ENCODE data around the gene AKAP13.
A peak's percentile ranks its signal among the peaks of the same experiment; 100 is the strongest.

AKAP13 gene

DNA sequence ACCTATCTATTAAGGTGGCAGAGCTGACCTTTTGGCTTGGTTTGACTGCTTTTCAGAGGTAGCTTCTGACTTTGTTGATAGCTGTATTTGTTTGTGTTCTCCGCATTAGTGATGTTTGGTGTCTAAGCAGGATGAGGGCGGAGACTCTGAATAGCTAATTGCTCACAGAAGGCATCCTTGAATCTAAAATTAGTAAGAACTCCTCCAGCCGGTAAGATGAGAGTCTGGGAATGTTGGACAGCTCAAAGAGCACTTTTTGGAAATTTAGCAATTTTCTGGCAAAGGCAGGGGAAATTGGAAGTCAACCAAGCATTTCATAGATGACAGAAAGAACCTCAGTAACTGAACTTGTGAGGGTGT lies 240.3 kb downstream of the AKAP13 start:
- H3K4me3 ChIP-seq (ENCODE audit: low read length) = no peak overlapping the region
- DNase-seq (ENCODE audit: low read depth, low spot score) = no peak

DNA sequence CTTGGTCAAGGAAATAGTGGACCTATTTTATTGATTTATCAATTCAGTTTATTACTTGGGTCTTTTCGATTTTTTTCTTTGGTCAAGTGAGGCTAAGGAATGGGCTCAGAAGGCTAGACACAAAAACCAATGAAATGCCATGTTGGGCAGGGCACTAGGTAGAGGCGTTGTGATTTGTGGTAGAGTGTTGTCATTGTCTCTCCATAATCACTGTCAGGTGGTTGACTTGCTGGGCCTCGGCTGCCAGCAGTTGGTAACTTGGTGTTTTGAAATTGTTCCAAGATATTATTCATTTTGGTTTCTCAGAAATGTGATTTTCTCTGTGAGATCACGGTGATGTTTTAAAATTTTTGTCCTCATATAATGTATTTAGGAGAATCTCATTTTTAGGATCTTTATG lies 240.7 kb downstream of the AKAP13 start:
- no peak for DNase-seq (ENCODE audit: low read depth, low spot score)
- no peak overlapping the region for H3K4me3 ChIP-seq (ENCODE audit: low read length)

DNA sequence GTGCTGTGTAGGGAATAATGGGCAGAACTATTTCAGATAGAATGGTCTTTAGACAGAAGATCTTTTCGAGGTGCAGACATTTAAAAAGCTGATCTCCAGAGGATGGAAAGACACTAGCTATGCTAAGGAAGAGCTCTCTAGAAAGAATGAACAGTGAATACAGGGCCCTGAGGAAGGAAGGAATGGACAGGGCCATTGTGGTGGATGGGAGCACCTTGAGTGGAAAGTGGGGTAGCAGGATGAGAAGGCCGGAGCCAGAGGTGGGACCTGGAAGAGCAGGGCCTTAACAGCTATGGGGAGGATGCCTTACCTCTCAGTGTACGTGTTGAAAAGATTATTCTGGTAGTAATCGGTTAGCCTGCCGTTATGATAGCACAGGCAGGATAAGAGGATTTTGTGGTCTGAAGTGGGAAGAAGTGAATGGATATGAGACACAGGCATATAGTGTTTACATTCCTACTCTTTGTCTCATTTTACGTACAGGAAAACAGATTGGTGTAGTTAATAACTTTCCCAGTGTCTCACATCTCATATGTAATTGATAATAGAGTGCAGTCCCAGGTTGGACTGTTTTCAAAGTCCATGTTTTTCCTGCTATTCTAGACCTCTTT lies 241.9 kb downstream of the AKAP13 start:
- H3K4me3 ChIP-seq (ENCODE audit: low read length) = no peak overlapping the region
- no peak for DNase-seq (ENCODE audit: low read depth, low spot score)

DNA sequence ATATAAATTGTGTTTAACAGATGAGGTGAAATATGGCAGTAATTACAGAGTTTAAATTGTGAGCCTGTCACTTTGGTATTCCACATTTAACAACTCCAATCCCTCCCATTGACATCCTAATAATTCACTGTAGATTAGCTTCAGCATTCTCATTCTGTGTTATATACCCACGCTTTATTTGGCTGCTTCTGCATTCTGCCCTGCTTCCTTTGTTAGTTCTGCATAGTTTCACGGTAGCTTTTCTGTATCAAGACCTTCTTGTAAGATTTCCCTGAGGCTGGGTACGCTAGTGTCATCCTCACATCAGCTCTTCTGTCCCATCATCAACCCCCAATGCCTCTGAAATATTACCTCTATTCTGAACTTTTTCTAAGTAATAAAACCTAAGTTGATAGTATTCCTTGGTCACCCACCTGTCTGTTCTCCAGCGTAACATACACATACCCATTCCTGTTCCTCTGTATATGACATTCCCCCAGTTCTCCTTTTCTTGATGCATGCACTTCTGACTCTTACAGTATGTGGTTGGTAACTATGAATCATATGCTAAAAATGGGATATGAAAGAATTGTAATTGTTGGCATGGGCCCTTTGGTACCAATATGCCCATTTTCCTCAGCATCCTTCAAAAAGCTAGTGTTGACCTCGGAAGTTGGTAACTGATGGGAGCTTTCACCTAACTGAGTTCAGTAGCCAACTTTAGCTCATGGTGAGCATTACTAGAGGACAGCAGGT lies 243.1 kb downstream of the AKAP13 start:
- H3K4me3 ChIP-seq (ENCODE audit: low read length) = no peak overlapping the region
- DNase-seq (ENCODE audit: low read depth, low spot score) = no peak

DNA sequence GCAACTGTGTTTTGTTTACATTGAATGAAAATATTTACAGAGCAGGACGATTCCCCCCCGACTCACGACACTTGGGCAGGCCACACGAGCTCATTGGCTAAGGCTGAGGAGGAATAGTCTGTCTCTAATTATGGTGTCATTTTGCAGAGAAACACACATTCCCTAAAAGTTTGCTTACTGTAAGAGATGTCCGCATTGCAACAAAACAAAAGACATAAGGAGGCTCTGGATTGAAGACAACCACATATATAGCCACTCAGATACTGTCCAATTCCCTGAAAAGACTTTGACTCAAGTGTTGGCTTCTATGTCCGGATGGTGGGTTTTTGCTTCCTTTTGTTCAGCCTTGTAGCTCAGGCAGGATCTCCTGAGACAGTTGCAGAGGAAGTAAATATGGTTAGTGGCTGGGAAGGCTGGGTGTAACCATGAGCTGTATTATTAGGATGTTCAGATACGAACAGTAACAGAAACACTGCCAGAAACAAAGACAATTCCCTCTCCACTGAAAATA lies 243.9 kb downstream of the AKAP13 start:
- peak; percentile 83 for DNase-seq (ENCODE audit: low read depth, low spot score)
- peak overlapping the region; percentile 10 for H3K4me3 ChIP-seq (ENCODE audit: low read length)

DNA sequence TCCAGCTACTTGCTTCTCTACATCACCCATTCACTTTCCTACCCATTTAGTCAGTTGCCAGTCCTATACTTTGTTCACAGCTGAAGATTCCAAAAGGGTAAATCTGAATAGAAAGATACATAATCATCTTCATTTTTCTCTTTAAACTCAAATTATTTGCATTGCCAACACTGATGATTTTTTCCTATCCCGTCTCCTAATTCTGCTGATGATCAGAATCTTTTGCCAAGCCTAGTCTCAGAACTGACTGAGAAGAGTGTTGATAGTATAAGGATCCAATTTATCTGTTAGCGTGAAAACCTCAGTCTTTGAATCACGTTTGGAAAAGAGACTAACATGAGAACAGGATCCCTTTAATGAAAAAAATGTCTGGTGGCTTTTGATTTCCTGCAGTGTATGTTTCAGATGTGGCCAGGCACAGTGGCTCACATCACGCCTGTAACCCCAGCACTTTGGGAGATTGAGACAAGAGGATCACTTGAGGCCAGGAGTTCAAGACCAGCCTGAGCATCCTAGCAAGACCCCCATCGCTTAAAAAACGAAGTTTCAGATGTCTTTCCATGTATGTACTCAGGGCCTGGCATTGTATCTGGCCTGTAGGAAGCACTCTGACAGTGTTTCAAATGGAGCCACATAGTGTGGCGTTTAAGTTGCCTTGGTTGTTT lies 244.9 kb downstream of the AKAP13 start:
- peak; percentile 73 for DNase-seq (ENCODE audit: low read depth, low spot score)
- H3K4me3 ChIP-seq (ENCODE audit: low read length) = peak overlapping the region; percentile 10; the same call in 1 of the 2 replicates

DNA sequence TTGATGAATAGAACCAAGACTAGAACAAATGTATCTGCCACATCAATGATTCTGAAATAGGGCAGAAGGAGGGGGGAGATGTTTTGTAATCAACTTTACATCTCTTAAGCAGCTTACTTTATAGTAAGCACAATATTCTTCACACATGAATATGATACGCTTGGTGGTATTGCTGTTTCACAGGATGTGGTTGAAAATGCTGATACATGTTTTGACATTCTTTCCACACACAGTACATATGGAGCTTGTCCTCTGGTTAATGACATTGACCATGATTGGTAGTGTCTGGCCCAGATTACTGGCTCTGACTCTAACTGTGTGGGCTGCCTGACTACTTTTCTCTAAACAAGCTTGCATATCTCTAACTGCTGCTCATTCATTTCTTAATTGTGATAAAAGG lies 245.5 kb downstream of the AKAP13 start:
- H3K4me3 ChIP-seq (ENCODE audit: low read length) = no peak overlapping the region

DNA sequence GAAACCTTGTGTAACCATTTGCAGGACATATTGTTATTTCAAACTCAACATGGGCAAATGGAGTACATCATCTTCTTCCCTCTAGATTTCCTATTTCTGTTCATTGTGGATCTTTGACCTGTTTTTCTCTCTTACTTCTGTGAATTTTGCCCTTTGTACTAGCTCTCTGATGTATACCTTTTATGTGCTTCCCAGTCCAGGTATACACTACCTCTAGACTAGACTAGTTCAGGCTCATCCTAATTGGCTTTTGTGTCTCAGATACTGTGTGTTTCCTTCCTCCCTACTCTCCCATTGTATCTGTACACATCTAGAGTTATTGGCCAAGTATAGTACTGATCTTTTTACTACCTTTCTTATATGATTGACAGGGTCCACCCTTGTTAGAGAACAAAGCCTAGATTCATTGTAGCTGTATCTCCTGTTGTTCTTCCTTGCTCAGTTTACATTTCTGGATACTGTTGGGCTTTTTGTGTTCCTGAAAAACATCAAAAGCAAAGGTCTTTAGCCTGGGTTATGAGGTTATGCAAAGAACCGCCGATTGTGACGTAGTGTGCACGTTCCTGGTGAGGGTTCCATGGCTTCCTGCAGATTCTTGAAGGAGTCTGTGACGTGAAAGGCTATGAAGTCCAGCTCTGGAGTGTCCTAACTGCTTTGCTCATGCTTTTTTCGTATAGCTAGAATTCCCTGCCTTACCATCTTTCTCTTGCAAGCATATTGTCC lies 247.0 kb downstream of the AKAP13 start:
- no peak for DNase-seq (ENCODE audit: low read depth, low spot score)
- H3K4me3 ChIP-seq (ENCODE audit: low read length) = no peak overlapping the region

More for the DNA sequence above, 245.5 kb downstream of the AKAP13 start:
- peak; percentile 74 for DNase-seq (ENCODE audit: low read depth, low spot score)

DNA sequence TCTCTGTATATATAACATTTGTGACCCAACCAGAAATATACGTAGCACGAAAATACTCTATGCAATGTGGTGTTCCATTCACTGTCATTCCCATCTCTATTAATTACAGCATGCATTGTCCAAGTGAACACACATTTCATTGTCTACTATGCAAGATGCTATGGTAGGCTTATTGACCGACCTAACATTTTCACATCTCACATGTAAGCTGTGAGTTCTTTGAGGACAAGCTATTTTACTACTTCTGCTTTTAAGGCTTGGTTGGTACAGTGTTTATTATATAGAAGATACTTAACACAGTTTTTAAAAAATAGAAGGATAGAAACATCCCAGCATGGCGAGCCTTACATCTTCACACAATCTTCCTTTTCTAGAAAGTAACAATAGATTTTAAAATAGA lies 249.9 kb downstream of the AKAP13 start:
- H3K4me3 ChIP-seq (ENCODE audit: low read length) = no peak overlapping the region
- no peak for DNase-seq (ENCODE audit: low read depth, low spot score)

DNA sequence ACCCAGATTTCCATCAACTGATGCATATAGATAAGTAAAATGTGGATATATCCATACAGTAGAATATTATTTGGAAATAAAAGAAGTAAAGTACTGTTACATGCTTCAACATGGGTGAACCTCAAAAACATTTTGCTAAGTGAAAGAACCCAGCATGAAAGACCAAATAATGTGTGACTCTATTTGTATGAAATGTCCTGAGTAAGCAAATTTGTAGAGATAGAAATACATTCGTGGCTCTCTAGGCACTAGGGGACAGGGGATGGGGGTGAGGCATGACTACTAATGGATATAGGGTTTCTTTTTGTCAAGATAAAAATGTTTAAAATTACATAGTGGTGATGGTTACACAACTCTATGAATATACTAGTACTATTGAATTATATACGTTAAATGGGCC lies 250.6 kb downstream of the AKAP13 start:
- H3K4me3 ChIP-seq (ENCODE audit: low read length) = no peak overlapping the region
- DNase-seq (ENCODE audit: low read depth, low spot score) = no peak

DNA sequence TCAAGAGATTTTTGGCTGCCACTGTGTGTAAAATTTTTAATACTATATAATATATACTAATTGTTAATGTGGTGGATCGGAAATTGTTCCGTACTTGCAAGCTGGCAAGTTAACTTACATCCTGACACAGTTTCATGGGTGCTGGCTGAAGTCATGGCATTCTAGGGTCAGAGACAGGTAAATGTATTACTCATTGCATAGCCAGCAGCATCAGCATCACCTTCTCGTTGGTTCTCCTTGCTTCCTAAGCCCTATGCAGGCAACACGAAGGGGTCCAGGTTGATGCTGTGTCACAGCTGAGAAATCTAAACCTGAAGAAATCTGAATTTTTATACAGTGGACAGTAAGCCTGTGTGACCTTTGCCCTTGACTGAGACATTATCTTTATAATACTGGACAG lies 251.6 kb downstream of the AKAP13 start:
- no peak for DNase-seq (ENCODE audit: low read depth, low spot score)
- H3K4me3 ChIP-seq (ENCODE audit: low read length) = no peak overlapping the region

DNA sequence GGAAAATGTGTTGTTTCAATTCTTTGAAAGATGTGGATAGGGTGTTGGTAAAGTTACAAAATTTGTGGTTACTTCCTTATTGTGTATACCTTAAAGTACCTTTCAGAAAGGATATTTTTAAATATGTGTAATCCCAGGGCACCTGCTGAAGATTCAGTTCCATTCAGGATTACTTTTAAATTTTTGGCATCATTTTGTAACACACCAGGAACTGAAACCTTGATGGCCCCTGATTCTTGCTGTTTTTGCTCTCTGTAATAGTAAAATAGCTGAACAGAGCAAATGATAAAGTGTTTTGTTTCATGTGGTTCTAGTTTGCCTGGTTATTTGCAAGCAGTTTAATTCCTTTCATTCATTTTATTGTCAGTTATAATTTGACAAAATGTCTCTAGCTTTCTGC lies 253.5 kb downstream of the AKAP13 start:
- no peak for DNase-seq (ENCODE audit: low read depth, low spot score)
- H3K4me3 ChIP-seq (ENCODE audit: low read length) = no peak overlapping the region

DNA sequence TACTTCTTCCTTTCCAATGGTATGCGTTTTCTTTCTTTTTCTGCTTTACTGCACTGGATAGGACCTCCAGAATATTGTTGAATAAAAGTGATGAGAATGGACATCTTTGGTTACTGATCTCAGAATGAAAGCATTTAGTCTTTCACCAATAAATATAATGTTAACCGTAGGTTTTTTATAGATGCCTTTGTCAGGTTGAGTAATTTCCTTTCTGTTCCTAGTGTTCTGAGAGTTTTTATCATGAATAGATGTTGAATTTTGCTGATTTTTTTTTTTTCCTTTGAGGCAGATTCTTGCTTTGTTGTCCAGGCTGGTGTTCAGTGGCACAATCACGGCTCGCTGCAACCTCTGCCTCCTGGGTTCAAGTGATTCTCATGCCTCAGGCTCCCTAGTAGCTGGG lies 255.9 kb downstream of the AKAP13 start:
- H3K4me3 ChIP-seq (ENCODE audit: low read length) = no peak overlapping the region
- no peak for DNase-seq (ENCODE audit: low read depth, low spot score)

DNA sequence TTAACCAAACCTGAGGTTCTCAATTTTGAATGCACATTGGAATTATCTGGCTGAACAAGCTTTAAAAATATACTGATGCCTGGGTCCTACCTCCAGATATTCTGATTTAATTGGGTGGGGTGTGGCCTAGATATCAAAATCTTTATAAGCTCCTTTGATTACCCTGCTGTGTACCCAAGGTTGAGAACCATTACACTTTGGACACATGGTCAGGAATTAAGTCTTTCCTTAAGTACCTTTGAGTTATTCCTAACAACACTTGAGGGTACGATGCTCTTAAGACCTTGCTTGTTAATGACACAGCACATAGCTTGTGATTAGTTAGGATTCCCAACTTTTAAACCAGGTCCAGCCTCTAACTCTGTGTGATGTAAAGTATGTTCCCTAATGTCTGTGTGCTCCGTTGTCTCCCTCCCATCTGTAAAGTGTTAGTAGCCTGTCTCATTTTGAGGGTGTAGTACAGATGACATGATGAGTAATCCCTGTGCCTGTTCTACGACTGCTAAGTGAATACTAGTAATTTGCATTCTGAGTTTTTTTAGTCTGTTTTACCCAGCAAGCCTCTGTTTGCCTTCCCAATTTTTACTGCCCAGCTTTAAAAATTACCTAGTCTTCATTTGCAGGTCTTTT lies 259.5 kb downstream of the AKAP13 start:
- no peak overlapping the region for H3K4me3 ChIP-seq (ENCODE audit: low read length)
- DNase-seq (ENCODE audit: low read depth, low spot score) = no peak

DNA sequence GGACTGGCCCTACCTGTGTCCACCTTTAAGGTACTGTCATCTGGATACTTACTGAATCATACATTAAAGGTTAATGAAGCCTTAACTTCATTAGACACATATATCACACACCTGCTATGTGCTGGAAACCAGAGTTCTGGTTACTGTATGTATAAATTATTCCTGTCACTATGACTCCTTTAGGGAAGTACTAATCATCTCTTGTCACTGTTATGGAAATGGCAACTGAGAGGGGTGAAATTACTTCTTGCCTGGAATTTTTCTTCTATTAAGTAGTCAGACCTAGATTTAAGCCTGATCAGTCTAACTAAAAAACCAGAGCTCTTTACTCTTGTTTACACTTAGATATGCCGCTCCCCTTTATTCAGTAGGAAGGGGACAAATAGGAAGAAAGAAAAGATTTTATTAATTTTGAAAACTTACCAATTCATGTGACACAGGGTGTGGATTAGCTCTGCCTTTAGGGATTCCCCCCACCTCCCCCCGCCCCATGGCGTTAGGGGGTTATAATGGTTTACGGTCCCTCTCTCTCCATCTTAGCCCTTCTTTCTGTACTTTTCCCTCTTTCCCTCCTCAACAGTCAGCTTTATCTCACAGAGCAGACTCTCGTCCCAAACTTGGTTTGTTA lies 261.8 kb downstream of the AKAP13 start:
- DNase-seq (ENCODE audit: low read depth, low spot score) = no peak
- H3K4me3 ChIP-seq (ENCODE audit: low read length) = no peak overlapping the region

DNA sequence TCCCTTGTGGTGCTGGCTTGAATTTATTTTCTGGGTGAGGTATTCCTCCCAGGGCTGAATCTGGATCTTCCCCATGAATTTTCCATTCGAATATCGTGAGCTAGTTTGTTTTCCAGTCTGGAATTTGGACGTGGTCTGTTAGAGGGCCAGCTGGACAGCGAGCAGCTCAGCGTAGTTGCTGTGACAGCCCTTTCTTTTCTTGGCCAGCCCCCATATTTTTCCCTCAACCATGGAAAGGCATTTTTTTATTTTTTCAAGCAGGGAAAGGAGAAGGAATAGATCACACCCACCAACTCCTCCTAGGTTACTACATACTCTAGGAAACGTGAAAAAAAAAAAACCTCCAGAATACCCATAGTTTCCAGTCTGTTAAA lies 262.3 kb downstream of the AKAP13 start:
- no peak overlapping the region for H3K4me3 ChIP-seq (ENCODE audit: low read length)
- DNase-seq (ENCODE audit: low read depth, low spot score) = no peak

DNA sequence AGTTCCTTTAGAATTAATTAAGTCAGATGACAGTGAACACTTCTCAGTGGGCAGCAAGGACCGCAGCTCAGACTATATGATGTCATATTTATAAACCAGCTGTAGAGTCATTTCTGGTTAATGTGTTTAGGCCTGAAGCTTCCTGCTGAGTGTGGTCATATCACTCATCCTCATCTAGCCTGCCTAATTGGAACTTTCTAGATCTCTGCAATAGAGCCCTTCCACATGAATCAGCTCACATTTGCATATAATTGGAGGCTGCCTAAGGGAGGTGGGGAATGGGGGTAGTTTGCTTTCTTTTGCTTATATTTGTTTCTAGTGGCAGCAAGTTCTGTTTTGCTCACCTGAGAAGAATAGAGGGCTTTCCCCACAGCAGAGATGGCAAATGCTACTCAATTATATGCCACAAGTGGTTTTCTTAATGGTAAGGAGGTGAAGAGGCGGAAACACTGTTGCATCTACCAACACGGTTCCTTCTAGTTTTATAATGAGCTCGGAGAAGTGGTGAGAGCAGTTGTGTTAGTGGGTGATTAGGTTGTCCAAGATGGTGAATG lies 266.2 kb downstream of the AKAP13 start:
- H3K4me3 ChIP-seq (ENCODE audit: low read length) = no peak overlapping the region
- peak; percentile 19 for DNase-seq (ENCODE audit: low read depth, low spot score)

DNA sequence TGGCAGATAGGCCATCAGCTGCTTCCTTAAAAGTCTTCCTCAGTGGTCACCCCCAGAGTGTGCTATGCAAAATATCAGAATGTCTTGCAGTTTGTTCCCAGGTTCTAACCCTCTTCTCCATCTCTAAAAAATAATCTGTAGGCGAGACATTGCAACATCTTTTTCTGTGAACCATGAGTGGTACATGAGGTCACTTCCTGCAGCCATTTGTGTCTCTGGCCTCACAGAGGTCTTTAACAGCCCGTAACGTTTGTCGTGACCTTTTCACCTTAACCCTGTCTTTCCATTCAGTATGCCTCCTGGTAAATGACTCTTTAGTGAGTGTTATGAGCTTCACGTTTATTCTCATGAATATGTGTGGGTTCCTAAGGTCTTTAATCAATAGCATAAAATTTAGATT lies 269.0 kb downstream of the AKAP13 start:
- H3K4me3 ChIP-seq (ENCODE audit: low read length) = no peak overlapping the region
- no peak for DNase-seq (ENCODE audit: low read depth, low spot score)

DNA sequence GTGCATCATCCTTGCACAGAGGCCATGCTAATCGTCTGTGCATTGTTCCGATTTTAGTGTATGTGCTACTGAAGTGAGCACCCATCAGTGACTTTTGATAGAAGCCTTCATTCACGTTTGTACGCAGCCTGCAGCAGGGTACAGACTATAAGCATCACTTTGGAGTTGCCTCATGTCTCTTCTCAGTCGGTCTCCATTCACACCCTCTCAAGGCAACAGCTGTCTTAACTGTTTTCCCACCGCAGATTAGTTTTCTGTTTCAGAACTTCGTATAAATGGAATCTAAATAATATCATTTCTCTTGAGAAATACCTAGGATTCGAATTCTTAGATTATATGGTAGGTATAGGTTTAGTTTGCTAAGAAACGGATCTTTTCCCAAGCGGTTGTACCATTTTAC lies 271.1 kb downstream of the AKAP13 start:
- no peak for DNase-seq (ENCODE audit: low read depth, low spot score)
- H3K4me3 ChIP-seq (ENCODE audit: low read length) = no peak overlapping the region
